HepG2 (cell line): ENCODE measurements around the gene SLC4A11. TPM values are rescaled to one million over a fixed set of nuclear protein-coding genes. Genes with fewer than 3 reads are reported as not detected.

Experiments
- ATAC-seq: fragments of 200-7000 bp; cut with Tn5 transposase; 3 replicates; pipeline ENCODE4 v1.9.1; 2020; ENCODE audit warnings: mild to moderate bottlenecking, moderate library complexity
- BruUV-seq: library from RNA; stranded (reverse); fragments of 400-500 nt; replicated peaks from 2 replicates; lab custom pipeline; 2021; lab: Mats Ljungman, UMichigan
- CTCF ChIA-PET: fragments of 300-600 bp; formaldehyde crosslinking; extraction: SDS; loops from one replicate; lab custom pipeline; 2021; ENCODE audit warnings: low total read pairs, inconsistent platforms, low intra/inter-chr PET ratio; lab: Yijun Ruan, JAX
- POLR2A ChIA-PET: fragments of 350-600 bp; sonication (Branson Sonifier 250); formaldehyde crosslinking; loops from one replicate; lab custom pipeline; 2020; ENCODE audit warnings: antibody characterized with exemption, inconsistent platforms; lab: Yijun Ruan, JAX
- DNase-seq: peaks from one replicate; pipeline ENCODE4 v3.0.0-alpha.2; 2015; ENCODE audit warnings: low spot score
- FAIRE-seq: peaks from 3 replicates; lab custom pipeline; 2011; peaks lifted over from hg19 to GRCh38; lab: Jason Lieb, UNC
- H2AFZ ChIP-seq: one replicate; pipeline ENCODE4 v1.6.1; 2011; ENCODE audit warnings: low read length, inconsistent platforms
- H3K27ac ChIP-seq: fragments of 300-600 bp; 3 replicates; pipeline ENCODE4 v1.8.0; 2011; ENCODE audit warnings: mixed run types, mild to moderate bottlenecking, mixed read lengths, low read length, inconsistent platforms; ENCODE audit not compliant: insufficient read depth; ENCODE audit errors: extremely low read length
- H3K27me3 ChIP-seq, 2 experiments: fragments of 200-600 bp in 1 of 2; 2 replicates in 1 of 2; 3 replicates in 1 of 2; pipeline versions ENCODE4 v1.6.0 to v1.8.0; 2011; ENCODE audit warnings: low read length in 2 of 2, mild to moderate bottlenecking in 2 of 2, moderate library complexity in 2 of 2, inconsistent platforms in 1 of 2; ENCODE audit not compliant: insufficient read depth in 2 of 2, control insufficient read depth in 1 of 2
- H3K36me3 ChIP-seq, 2 experiments: fragments of 200-600 bp in 1 of 2; replicated peaks in 1 of 2; 2 replicates in 1 of 2; 3 replicates in 1 of 2; pipeline versions ENCODE4 v1.5.1 to v1.8.0; 2011; ENCODE audit warnings: low read length in 2 of 2, inconsistent platforms in 1 of 2; ENCODE audit not compliant: insufficient read depth in 2 of 2, control insufficient read depth in 1 of 2
- H3K4me1 ChIP-seq: 2 replicates; pipeline ENCODE4 v1.5.1; 2012; ENCODE audit warnings: low read length, inconsistent platforms; ENCODE audit not compliant: insufficient read depth
- H3K4me2 ChIP-seq: 2 replicates; pipeline ENCODE4 v1.6.0; 2011; ENCODE audit warnings: low read depth, low read length, inconsistent platforms
- H3K4me3 ChIP-seq, 3 experiments: fragments of 200-600 bp in 1 of 3; sonication (generic), shearing (Covaris generic) in 1 of 3; replicated peaks in 1 of 3; 2 replicates each; pipeline ENCODE4 v1.5.1; 2011 to 2016; ENCODE audit warnings: low read length in 3 of 3, inconsistent platforms in 2 of 3, low read depth in 2 of 3, mild to moderate bottlenecking in 2 of 3, control low read depth in 1 of 3, mixed read lengths in 1 of 3; ENCODE audit not compliant: insufficient read depth in 1 of 3
- H3K79me2 ChIP-seq: one replicate; pipeline ENCODE4 v1.6.1; 2011; ENCODE audit warnings: low read length, inconsistent platforms; ENCODE audit not compliant: insufficient read depth
- H3K9ac ChIP-seq: 2 replicates; pipeline ENCODE4 v1.6.0; 2011; ENCODE audit warnings: mild to moderate bottlenecking, low read depth, low read length, inconsistent platforms; ENCODE audit not compliant: insufficient read depth
- H3K9me3 ChIP-seq: 2 replicates; pipeline ENCODE4 v1.5.1; 2012; ENCODE audit warnings: mild to moderate bottlenecking, low read length
- H4K20me1 ChIP-seq: 2 replicates; pipeline ENCODE4 v1.6.0; 2011; ENCODE audit warnings: inconsistent platforms, mild to moderate bottlenecking, low read length, moderate library complexity; ENCODE audit not compliant: insufficient read depth
- PITX1 ChIP-seq: sonication (generic); formaldehyde crosslinking; IDR thresholded peaks from 2 replicates; pipeline ENCODE4 v1.5.1; 2020; ENCODE audit warnings: mild to moderate bottlenecking, missing genetic modification reagents
- ZBTB33 ChIP-seq: sonication (generic); formaldehyde crosslinking; IDR thresholded peaks from 2 replicates; pipeline ENCODE4 v1.4.0; 2020; ENCODE audit warnings: missing genetic modification reagents
- ZNF687 ChIP-seq: sonication (generic); formaldehyde crosslinking; IDR thresholded peaks from 2 replicates; pipeline ENCODE4 v1.5.1; 2020; ENCODE audit warnings: mild to moderate bottlenecking, missing genetic modification reagents, moderate library complexity
- WGBS: methylation state at CpG from one replicate; pipeline ENCODE4 v1.1.6; 2017; ENCODE audit warnings: low lambda C conversion rate; 5-methylcytosine and 5-hydroxymethylcytosine counted together
- in situ Hi-C: cut with HindIII; loops from 2 replicates; pipeline ENCODE4 v1.10.0; 2017; ENCODE audit warnings: low pct_unique_long_range_greater_than_20kb; ENCODE audit not compliant: extremely low pct_ligation_motif_present
- intact Hi-C: fragments of 100-400 bp; cut with micrococcal nuclease; formaldehyde crosslinking; loops from one replicate; pipeline ENCODE4 v1.10.0; 2022; ENCODE audit not compliant: unreplicated experiment
- polyA plus RNA-seq, 8 experiments: library from polyadenylated mRNA; depleted of rRNA in 3 of 8; stranded (reverse) in 7 of 8; unstranded in 1 of 8; fragments of >200 nt; fragmentation: Illumina TruSeq in 4 of 8; extraction: Trizol in 4 of 8; gene quantifications; 2 replicates each; pipeline versions ENCODE4 v1.2.1 to v1.2.3, GENCODE V29; 2011 to 2016; ENCODE audit warnings: low read depth in 4 of 8, missing spikeins in 1 of 8, mixed read lengths in 1 of 8; ENCODE audit not compliant: insufficient read depth in 1 of 8
- total RNA-seq, 5 experiments: library from RNA; depleted of rRNA; stranded (reverse); fragments of >200 nt; fragmentation: Illumina TruSeq; extraction: Trizol; gene quantifications; 2 replicates each; pipeline ENCODE4 v1.2.3, GENCODE V29; 2016; ENCODE audit warnings: low read depth in 1 of 5

Gene SLC4A11
- total and polyA plus RNA-seq, 2 of the 13 experiments (the other 11 are each of a cell fraction or from before 2014, with no cell fraction given), result 3.9 to 27.0 TPM

GRCh38 chr20:3233991-3234498 is 4.9 kb downstream of the SLC4A11 start:
- H3K4me2 ChIP-seq, result no peak overlapping the region
- no peak overlapping the region for H3K9ac ChIP-seq
- no peaks in the 10 kb centered on the region for H3K79me2 ChIP-seq
- CTCF ChIA-PET, result no interaction called here
- peaks cover 0 to 5% of the 10 kb centered on the region in 2 experiments; a peak in 3 of 5 replicates for H3K36me3 ChIP-seq
- no peak overlapping the region for H3K27ac ChIP-seq
- no peaks in the 10 kb centered on the region for H4K20me1 ChIP-seq
- H3K9me3 ChIP-seq, result no peaks in the 10 kb centered on the region
- WGBS, result 90% methylated on average over 25 of the region's 25 CpGs
- no peak for DNase-seq
- H3K4me3 ChIP-seq, result no peak overlapping the region
- no peak overlapping the region for H2AFZ ChIP-seq
- intact Hi-C loops, result no loop called here
- no peak for FAIRE-seq
- no TSS peak for BruUV-seq
- 0 out of 2 replicates have a peak, but pooled peaks have one; percentile 23 for TF ChIP-seq PITX1 (CRISPR knock-in tag)
- TF ChIP-seq ZBTB33 (CRISPR knock-in tag), result no peak
- 0 out of 2 replicates have a peak, but pooled peaks have one; percentile 1 for TF ChIP-seq ZNF687 (CRISPR knock-in tag)
- TF ChIP-seq, all 625 proteins: peak for 2
- H3K4me1 ChIP-seq, result peaks cover 57% of the 10 kb centered on the region
- ATAC-seq, result no peak
- peaks cover 0 to 18% of the 10 kb centered on the region in 2 experiments; a peak in 2 of 5 replicates for H3K27me3 ChIP-seq
- in situ Hi-C loops, result no loop called here
- POLR2A ChIA-PET, result interaction anchor here (1.0 kb wide), 1 partner anchor 9 kb away, joined by 3 read pairs; no protein-coding TSS in a partner anchor
